Ishikawa (cell line): ENCODE measurements around the gene RIPK4.

Experiments used
- CEBPB ChIP-seq: IDR thresholded peaks from 2 replicates; pipeline ENCODE4 v1.6.1; 2012
- CREB1 ChIP-seq: IDR thresholded peaks from 2 replicates; pipeline ENCODE4 v1.6.1; 2012; ENCODE audit warnings: low read depth
- EP300 ChIP-seq: IDR thresholded peaks from 2 replicates; pipeline ENCODE4 v1.6.1; 2012; ENCODE audit warnings: borderline replicate concordance
- MAX ChIP-seq: IDR thresholded peaks from 2 replicates; pipeline ENCODE4 v1.6.1; 2012
- RAD21 ChIP-seq: IDR thresholded peaks from 2 replicates; pipeline ENCODE4 v1.6.1; 2012; ENCODE audit warnings: low read depth
- REST ChIP-seq: IDR thresholded peaks from 2 replicates; pipeline ENCODE4 v1.6.1; 2012; ENCODE audit warnings: low read depth, mild to moderate bottlenecking
- TAF1 ChIP-seq: IDR thresholded peaks from 2 replicates; pipeline ENCODE4 v1.6.1; 2012; ENCODE audit warnings: low read depth, mild to moderate bottlenecking
- TCF12 ChIP-seq: IDR thresholded peaks from 2 replicates; pipeline ENCODE4 v1.6.1; 2012; ENCODE audit warnings: low read depth
- TEAD4 ChIP-seq: IDR thresholded peaks from 2 replicates; pipeline ENCODE4 v1.6.1; 2012
- YY1 ChIP-seq: IDR thresholded peaks from 2 replicates; pipeline ENCODE4 v1.6.1; 2012; ENCODE audit warnings: low read depth

GRCh38 chr21:41795726-41796125 is 28.9 kb upstream of the RIPK4 start:
- no peak for TF ChIP-seq TEAD4
- no peak for TF ChIP-seq REST
- TF ChIP-seq TAF1, result no peak
- TF ChIP-seq CREB1, result no peak
- TF ChIP-seq YY1, result no peak
- TF ChIP-seq CEBPB, result no peak
- TF ChIP-seq MAX, result no peak
- TF ChIP-seq EP300, result no peak
- no peak for TF ChIP-seq RAD21
- no peak for TF ChIP-seq TCF12
